Activated T-cell treated with anti-CD3 and anti-CD28 coated beads, Interleukin-2, amount 50 U/mL, for 1 hour (primary cell): Measurements from ENCODE around the gene TNK1.

Experiments
- DNase-seq: peaks from one replicate; pipeline ENCODE4 v3.0.0-alpha.2; 2020

The TNK1 gene

DNA sequence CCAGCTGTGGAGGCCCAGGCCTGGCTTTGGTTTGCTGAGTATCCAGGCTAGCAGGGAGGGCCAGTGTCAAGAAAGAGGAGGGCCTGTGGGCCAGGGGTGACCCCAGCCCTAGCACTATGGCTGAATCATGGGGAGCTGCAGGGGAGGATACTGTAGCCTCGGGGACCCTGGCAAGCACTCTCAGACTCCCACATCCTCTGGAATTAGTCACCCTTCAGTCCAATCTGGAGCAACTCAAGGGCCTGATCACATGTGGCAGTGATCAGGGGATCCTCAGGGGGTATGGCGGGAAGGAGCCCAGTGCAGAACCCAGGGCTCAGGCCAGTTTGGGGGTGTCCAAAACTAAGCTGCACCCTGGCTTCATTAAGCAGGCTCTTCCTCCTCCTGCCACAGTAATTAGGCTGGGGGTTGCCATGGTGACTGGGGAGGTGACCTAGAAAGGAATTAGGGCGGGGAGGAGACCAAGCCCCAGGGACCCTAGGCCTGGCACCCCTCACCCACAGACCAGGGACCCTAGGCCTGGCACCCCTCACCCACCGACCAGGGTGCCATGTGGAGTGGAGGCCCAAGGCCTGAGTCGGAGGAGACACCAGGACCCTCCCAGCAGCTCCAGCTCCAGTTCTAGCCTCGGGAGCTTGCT, 32.6 kb downstream of the TNK1 start:
- no peak for DNase-seq

DNA sequence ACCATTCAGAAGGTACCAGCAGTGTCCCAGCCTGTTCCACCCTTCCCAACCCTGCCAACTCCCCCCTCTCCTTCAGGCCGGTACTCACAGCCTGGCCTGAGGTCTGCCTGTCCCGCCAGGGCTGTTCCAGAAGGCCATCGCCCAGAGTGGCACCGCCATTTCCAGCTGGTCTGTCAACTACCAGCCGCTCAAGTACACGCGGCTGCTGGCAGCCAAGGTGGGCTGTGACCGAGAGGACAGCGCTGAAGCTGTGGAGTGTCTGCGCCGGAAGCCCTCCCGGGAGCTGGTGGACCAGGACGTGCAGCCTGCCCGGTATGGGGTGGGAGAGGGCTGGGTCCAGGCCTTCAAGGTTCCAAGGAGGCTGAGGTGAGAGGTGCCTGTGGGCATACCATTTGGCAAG, 33.9 kb downstream of the TNK1 start:
- no peak for DNase-seq

DNA sequence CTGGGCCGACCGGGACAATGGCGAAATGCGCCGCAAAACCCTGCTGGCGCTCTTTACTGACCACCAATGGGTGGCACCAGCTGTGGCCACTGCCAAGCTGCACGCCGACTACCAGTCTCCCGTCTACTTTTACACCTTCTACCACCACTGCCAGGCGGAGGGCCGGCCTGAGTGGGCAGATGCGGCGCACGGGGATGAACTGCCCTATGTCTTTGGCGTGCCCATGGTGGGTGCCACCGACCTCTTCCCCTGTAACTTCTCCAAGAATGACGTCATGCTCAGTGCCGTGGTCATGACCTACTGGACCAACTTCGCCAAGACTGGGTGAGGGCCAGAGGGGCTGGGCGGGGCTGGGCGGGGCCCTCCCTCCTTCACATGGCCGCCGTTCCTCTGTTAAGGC, 34.9 kb downstream of the TNK1 start:
- no peak for DNase-seq

DNA sequence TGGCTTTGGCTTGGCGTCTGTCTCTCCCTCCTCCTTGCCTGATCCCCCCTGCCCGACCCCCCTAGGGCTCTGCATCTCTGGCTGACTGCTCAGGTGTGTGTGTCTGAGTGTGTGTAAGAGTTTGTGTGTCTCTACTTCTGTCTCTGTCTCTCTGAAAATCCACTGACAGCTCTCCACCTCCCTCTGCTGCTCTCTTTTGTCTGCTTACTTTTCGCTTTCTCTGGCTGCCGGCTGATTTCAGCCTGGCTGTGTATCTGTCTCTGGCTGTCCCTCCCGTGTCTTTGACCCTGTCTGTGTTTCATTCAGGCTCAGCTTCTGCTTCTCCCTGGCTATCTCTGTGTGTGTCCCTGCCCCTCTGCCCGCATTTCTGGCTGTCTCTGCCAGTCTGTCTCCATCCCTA, 35.4 kb downstream of the TNK1 start:
- no peak for DNase-seq

DNA sequence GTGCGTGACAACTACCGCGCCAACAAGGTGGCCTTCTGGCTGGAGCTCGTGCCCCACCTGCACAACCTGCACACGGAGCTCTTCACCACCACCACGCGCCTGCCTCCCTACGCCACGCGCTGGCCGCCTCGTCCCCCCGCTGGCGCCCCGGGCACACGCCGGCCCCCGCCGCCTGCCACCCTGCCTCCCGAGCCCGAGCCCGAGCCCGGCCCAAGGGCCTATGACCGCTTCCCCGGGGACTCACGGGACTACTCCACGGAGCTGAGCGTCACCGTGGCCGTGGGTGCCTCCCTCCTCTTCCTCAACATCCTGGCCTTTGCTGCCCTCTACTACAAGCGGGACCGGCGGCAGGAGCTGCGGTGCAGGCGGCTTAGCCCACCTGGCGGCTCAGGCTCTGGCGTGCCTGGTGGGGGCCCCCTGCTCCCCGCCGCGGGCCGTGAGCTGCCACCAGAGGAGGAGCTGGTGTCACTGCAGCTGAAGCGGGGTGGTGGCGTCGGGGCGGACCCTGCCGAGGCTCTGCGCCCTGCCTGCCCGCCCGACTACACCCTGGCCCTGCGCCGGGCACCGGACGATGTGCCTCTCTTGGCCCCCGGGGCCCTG, 36.3 kb downstream of the TNK1 start:
- no peak for DNase-seq

DNA sequence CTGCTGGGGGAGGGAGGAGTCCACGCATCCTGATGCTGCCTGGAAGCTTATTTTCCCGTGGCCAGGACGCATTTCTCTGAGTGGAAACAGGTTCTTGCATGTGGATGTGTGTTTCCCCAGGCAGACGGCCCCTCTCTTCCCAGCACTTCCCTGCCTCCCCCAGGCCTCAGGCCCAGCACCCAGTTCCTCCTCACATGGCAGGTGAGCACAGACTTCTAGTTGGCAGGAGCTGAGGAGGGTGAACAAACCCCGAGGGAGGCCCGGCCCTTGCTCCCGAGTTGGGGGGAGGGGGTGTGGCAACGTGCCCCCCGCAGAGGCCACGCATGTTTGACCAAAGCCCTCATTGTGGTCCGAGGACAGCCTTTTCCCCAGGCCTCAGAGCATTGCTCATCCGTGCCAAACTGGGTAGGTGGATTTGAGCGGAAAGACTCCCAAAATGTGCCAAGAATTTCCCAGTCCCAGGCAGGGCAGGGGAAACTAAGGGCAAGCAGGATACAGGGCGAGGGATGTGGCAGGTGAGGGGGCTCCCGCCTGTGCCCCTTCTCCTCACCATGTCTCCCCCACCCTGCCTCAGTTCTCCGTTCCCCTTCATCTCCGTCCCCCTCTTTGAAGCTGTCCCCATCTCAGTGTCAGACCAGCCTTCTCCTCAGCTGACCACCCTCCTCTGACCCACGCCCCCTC, 37.7 kb downstream of the TNK1 start:
- no peak for DNase-seq

DNA sequence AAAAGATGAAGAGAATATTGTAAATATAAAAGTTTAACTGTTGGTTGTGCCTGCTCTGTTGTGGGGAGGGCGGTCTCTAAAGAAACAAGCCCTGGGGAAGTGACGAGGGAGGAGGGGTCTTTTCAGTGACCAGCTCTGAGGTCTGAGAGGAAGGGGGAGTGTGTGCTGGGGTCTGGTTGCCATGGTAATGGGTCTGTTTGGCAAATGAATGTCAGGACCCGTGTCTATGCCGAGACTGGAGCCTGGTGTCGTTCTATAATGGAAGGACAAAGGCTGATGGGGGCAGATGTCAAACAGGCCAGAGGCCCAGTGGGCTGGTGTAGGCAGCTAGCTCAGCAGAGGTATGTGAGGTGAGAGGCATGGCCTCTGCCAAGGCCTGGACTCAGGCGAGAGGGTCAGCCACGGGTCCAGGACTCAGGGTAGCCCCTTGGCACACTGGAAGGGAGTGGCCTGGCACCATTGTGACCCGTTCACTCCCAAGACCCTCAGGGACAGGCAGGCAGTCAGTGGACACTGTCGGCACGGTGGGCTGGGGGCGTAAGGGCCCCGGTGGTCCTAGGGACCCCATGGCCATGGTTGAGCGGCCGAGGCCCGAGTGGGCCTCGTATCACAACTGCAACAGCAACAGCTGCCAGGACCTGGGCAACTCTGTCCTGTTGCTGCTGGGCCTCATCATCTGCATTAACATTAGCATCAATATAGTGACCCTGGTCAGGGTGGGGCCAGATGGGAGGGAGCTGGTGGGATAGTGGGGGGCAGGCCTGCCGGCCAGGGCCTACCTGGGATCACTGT, 39.1 kb downstream of the TNK1 start, which contains the start of gene SPEM1:
Gene SPEM1, plus strand, starts transcription at position 506 of the 792 bp plus-strand sequence. Its CDS starts 61 bp downstream, at position 567.
- DNase-seq = no peak

DNA sequence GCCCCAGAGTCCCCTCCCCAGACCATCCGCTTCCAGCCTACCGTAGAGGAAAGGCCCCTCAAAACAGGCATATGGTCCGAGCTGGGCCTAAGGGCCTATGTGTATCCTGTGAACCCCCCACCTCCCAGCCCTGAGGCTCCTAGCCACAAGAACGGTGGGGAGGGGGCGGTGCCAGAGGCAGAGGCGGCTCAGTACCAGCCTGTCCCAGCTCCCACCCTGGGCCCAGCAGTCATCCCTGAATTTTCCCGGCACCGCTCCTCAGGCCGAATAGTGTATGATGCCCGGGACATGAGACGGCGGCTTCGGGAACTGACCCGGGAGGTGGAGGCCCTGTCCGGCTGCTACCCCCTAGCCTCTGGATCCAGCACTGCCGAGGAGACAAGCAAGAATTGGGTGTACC, 40.3 kb downstream of the TNK1 start:
- DNase-seq = no peak

DNA sequence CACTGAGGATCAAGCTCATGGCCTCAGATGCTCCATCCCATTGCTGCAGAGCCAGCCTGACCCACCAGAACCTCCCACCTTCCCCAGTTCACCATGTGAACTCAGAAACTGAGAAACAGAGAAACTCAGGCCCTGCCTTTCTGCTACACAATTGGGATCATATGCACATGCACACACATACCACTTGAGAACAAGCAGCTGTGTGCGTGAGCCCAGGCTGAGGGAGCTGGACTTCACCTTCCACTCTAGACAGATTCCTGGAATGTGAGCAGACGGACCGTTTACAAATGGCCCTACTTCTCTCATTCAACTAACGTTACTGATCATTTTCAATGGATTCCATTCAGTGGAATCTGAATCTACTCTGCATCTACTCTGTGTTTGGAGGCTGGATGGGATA, 42.8 kb downstream of the TNK1 start:
- DNase-seq = no peak

DNA sequence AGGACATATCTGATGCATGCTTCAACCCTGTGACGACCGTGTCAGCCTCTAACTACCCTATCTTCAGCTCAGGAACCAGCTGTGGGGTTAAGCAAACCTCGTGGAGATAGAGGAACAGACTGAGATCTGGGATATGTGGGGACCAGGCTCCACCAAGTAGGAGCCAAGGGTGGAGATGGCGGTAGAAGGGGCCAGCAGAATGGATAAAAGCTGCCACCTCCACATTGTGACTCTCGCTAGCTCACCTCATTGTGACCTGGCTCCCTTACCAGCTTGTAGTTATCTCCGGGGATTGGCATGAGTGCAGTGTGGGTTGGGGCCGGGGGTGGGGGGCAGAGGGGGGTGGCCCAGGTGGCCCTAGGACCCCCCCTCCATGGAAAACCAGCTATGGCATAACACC, 44.4 kb downstream of the TNK1 start, which contains the start of gene SPEM2:
Gene SPEM2, plus strand, starts transcription at position 301 of the 400 bp plus-strand sequence. Its CDS starts 73 bp downstream, at position 374.
- no peak for DNase-seq

DNA sequence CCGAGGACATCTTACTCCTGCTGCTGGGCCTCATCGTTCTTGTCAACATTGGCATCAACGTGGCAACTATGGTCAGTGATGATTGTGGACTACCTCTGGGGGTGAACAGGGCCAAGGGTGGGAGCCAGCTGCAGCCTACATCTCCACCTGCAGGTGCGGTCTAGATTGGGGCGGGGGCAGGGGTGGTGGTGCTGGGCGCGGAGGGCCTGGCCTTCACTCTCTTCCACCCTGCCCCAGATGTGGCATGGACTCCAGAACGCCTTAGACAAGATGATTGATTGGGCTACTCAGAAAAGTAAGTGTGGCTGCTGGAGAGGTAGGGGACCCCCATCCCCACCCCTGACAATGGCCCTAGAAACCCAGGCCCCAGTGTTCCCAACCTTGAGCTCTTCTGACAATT, 44.9 kb downstream of the TNK1 start:
- no peak for DNase-seq

DNA sequence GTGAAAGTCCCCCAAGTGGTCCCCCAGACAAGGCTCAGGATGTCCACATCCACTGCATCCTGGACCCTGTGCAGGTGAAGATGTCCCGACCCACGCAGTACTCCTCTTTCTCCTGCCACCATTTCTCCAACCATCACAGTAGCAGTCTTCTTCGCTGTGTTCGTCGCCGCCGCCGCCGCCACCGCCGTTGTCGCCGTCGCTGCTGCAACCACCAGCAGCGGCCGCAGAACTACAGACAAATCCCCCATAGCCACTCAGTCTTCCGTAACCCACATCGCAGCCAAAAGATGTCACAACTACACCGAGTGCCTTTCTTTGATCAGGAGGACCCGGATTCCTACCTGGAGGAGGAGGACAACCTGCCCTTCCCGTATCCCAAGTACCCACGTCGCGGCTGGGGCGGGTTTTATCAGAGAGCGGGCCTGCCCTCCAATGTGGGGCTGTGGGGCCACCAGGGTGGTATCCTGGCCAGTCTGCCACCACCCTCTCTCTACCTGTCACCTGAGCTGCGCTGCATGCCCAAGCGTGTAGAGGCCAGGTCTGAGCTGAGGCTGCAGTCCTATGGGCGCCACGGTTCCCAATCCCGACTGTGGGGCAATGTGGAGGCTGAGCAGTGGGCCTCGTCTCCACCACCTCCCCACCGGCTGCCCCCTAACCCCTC, 45.4 kb downstream of the TNK1 start:
- DNase-seq = no peak

DNA sequence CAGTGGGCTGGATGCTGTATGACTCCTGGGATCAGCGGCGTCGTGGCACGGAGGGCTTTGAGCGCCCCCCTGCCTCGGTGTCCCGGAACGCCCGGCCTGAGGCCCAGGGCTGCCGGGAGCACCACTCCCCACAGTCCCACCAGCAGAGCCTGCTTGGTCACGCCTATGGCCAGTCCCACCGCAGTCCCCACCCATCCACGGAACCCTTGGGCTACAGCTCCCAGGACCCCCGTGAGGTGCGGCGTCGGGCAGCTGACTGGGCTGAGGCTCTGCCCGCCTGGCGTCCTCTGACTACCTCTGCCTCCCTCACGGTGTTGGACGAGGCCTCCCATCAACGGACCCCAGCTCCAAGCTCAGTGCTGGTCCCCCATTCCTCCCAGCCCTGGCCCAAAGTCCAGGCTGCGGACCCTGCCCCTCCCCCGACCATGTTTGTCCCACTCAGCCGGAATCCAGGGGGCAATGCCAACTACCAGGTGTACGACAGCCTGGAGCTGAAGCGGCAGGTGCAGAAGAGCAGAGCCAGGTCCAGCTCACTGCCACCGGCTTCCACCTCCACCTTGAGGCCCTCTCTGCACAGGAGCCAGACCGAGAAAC, 46.1 kb downstream of the TNK1 start:
- no peak for DNase-seq

DNA sequence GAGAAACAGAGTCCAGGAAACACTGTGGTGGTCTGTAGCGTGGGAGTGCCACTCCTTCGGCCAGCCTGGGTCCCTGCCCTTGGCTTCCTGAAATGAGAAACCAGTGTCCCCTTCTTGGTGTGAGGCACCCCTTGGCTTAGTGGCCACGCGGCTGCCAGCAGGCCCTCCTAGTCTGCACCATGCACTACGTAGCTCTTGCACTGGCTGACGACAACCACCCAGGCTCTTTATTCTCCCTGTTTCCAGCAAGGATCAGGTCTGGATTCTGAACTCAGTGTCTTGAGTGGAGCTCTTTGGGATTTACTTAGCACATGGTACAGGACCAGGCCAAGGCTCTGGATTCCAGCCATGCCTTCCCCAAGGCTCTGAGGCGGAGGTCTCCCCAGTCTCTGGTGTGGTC, 46.7 kb downstream of the TNK1 start:
- DNase-seq = no peak

DNA sequence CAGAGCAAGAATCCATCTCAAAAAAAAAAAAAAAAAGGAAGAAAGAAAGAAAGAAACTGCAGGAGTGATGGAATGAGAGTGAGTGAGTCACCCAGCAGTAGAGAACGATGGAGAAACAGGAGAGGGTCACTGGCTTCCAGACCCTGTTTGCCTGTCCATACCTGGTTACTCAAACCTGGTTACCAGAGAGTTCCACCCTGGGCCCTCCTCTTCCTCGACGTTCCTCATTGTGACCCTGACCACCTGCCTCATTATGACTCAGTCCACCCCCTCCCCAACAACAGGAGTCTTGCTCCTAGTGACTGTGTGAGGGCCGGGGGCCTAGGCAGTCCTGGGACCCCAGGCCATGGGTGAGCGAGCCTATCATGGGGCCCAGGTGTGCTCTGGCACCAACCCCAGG, 47.7 kb downstream of the TNK1 start, which contains the start of gene SPEM3:
Gene SPEM3, plus strand, starts transcription at position 301 of the 400 bp plus-strand sequence. Its CDS starts 46 bp downstream, at position 347.
- DNase-seq = no peak

DNA sequence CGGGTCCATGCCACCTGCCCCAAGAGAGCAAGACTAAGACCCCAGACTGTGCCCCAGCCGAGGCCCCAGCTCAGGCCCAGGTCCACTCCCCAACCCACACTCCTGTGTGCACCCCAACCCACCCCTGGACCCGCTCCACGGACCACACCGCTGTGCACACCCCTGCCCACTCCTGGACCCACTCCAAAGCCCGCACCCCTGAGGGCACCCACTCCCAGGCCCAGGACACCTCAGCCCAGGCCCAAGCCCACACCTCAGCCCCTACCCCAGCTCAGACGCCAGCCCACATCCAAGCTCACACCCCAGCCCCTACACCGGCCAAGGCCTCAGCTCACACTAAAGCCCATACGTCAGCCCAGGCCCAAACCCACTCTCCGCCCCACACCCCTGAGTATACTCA, 48.8 kb downstream of the TNK1 start:
- no peak for DNase-seq

DNA sequence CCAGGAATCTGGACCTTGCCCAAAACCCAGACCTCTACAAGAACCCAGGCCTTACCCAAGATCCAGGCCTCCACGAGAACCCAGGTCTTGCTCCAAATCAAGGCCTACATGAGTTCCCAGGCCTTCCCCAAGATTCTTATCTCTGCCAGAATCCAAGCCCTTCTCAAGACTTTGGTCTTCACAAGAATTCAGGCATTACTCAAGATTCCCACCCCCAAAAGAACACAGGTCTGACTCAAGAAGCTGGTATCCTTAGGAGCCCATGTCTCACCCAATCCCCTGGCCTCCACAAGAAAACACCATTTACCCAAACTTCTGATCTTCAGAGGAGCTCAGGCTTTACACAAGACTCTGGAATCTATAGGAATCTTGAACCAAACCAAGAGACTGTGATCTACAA, 50.3 kb downstream of the TNK1 start:
- no peak for DNase-seq

DNA sequence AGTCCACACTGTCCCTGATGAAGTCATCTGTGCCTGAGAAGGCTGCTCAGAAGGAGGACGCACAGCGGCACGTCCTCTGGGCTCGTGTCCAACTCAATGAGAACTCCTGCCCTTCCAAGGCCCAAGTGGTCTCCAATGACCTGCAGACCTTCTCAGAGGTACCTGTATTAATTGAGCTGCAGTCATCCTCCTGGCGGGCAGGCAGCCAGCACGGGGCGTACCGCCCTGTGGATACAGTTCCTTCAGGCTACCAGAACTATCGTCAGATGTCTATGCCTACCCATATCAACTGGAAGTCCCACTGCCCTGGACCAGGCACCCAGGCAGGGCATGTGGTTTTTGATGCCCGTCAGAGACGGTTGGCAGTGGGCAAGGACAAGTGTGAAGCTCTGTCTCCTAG, 51.4 kb downstream of the TNK1 start:
- DNase-seq = no peak

DNA sequence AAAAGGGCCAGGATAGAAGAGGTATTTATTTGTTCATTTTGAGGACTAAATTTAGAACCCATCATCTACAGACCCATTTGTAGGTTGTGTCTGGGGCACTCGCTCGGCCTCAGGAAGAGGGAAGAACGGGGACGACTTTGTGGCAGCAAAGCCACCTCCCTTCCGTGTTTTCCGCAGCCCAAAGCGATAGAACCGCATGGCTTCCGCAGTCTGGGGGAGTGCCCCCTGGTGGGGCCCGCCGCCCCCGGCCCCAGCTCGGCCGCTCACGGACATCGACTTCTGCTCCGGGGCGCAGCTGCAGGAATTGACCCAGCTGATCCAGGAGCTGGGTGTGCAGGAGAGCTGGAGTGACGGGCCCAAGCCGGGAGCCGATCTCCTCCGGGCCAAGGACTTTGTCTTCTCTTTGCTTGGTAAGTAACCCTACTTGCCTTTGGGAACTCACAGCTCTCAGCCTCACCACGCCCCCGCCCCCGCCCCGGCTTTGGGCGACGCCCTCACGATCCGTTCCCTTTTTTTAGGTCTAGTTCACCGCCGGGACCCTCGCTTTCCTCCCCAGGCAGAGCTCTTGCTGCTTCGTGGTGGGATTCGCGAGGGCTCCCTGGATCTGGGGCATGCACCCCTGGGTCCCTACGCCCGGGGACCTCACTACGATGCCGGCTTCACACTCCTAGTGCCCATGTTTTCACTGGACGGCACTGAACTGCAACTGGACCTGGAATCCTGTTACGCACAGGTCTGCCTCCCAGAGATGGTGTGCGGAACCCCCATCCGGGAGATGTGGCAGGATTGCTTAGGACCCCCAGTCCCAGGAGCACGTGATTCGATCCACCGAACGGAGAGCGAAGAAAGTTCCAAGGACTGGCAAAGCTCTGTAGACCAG, 55.0 kb downstream of the TNK1 start:
- DNase-seq = peak; percentile 76

DNA sequence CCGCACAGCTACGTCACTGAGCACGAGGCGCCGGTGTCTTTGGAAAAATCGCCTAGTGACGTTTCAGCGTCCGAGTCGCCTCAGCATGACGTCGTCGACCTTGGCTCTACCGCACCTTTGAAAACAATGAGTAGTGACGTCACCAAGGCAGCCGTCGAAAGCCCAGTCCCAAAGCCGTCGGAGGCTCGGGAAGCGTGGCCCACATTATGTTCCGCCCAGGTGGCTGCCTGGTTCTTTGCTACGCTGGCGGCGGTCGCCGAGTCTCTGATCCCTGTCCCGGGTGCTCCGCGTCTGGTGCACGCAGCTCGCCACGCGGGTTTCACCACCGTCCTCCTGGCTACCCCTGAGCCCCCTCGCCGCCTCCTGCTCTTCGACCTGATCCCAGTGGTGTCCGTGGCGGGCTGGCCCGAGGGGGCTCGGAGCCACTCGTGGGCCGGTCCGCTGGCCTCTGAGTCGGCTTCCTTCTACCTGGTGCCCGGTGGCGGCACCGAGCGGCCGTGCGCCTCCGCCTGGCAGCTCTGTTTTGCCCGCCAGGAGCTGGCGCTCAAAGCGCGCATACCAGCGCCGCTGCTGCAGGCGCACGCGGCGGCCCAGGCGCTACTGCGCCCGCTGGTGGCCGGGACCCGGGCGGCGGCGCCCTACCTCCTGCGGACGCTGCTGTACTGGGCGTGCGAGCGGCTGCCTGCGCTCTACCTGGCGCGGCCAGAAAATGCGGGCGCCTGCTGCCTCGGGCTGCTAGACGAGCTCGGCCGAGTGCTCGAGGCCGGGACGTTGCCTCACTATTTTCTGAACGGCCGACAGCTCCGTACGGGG, 55.9 kb downstream of the TNK1 start:
- DNase-seq = peak; percentile 88
